ENCODE measurements around the gene PPIL4. TPM values are rescaled to one million over a fixed set of nuclear protein-coding genes. Genes with fewer than 3 reads are reported as not detected.

PPIL4 gene, protein sequence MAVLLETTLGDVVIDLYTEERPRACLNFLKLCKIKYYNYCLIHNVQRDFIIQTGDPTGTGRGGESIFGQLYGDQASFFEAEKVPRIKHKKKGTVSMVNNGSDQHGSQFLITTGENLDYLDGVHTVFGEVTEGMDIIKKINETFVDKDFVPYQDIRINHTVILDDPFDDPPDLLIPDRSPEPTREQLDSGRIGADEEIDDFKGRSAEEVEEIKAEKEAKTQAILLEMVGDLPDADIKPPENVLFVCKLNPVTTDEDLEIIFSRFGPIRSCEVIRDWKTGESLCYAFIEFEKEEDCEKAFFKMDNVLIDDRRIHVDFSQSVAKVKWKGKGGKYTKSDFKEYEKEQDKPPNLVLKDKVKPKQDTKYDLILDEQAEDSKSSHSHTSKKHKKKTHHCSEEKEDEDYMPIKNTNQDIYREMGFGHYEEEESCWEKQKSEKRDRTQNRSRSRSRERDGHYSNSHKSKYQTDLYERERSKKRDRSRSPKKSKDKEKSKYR
- total RNA-seq = 23.9 and 31.2 TPM in 2 replicates

GRCh38 chr6:149545754-149546471 lies at the start of gene PPIL4:
Gene PPIL4, minus strand, starts transcription at chr6:149546043. Its CDS starts 38 bp downstream, at chr6:149546005.

DNA sequence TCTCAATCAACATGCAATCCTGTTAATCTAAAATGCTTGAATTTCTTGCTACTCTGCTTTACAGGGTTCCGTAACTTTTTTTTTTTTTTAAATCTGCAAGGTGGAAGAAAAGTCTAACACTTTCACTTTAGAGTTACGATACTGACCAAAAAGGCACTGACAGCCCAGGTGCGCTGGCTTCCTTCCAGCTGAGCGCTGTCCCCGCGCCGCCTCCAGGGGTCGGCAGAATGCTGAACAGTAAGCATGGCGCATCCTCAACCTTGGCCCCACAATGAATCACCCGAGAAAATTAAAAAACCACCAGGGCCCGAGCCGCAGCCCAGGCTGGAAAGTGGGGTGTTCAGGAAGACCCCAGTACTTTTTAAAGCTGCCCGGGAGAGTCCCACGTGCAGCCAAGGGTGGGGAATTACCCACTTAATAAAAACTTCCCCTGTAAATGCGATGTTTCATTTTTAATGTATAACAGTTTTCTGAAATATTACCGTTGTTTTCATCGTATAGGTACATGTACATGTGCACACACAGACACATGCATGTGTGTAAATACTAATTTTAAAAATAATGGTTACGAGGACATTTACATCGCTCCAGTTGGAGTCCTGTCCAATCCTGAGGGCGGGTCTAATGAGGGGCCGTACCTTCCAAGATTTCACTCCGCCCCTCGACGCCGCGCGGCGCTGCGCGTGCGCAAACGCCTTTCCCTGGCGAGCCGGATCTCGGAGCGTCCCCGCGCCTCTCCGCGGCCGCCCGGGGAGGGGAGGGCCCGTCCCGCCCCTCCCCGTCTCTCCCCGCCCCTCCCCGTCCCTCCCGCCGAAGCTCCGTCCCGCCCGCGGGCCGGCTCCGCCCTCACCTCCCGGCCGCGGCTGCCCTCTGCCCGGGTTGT lies 19.9 kb upstream of the PPIL4 start, which contains the start of gene GINM1:
Gene GINM1 (plus strand): TSS at position 849 of the 883 bp plus-strand sequence. CDS start 40 bp downstream, outside the sequence.

DNA sequence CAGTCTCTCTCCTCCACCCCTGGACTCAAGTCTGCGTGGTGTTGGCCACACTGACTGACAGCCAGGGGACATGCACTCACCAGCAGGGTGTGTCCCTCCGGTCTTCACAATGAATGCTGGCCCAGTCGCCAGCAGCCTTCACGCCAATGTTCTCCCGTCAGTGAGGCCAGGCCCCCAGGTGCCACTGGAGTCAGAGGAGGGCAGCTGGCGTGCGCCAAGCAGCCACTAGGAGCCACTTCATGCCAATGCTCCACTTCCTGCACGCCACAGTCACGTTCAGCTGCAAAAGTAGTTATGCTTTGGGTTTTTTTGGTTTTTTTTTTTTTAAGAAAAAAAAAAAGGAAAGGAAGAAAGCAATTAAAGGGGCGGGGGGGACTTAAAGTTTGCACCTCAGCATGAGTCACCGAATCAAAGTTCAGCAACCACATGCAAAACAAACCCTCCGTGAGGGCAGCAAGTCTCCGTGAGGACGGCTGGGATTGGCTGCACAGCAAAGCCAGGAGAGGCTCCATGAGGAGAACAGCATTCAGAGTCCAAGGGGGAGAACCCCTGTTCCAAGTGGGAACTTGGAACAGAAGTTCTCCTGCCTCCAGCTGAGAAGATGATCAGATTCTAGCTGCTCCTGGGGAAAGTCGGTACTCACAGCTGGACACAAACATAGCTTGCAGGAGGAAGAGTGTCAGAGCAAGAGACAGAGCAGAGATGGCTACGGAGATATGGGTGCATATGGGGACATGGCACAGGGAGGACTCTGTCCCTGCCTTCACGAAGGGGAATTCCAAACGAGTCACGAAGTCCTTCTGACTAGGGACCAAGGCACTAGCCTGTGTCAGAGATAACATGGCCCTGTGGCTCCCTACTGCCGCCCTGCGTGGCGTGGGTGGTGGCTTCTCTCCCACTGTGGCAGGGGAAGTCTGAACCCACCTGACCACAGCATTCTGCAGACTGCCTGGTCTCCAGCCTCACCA lies 60.8 kb downstream of the PPIL4 start, which contains the start of gene ZC3H12D:
Gene ZC3H12D (minus strand): TSS at position 282 of the 968 bp plus-strand sequence. CDS start 10,471 bp downstream, outside the sequence.

Other genes starting within 250 kb of the PPIL4 start
- gene TAB2, start 228.3 kb downstream of the PPIL4 start, total RNA-seq = 25.6 and 38.9 TPM in 2 replicates
- 0.19 and 0.29 TPM in 2 replicates for gene SUMO4, start 145.8 kb downstream of the PPIL4 start, total RNA-seq
- gene ZC3H12D, start 61.0 kb downstream of the PPIL4 start, total RNA-seq = 0.10 TPM in 1 of 2 replicates, not detected in the other
- gene GINM1, start 20.3 kb upstream of the PPIL4 start, total RNA-seq = 78.5 and 79.9 TPM in 2 replicates
- 10.7 and 27.5 TPM in 2 replicates for gene KATNA1, start 102.7 kb upstream of the PPIL4 start, total RNA-seq
- 12.5 and 17.7 TPM in 2 replicates for gene LATS1, start 172.1 kb upstream of the PPIL4 start, total RNA-seq
- gene NUP43, start 200.5 kb upstream of the PPIL4 start, total RNA-seq = 24.4 and 27.1 TPM in 2 replicates
- gene PCMT1, start 203.7 kb upstream of the PPIL4 start, total RNA-seq = 91.9 and 98.0 TPM in 2 replicates